ENCODE measurements around the gene GRIK5. TPM values are rescaled to one million over a fixed set of nuclear protein-coding genes. Genes with fewer than 3 reads are reported as not detected.
"Not testable (repeated sequence)": the region's sequence is repeated elsewhere in the genome, so short reads cannot be mapped to it uniquely, and the experiment has no call there.

The GRIK5 gene
- polyA plus RNA-seq, 3 donors, result 19.0 to 33.6 (median 23.2) TPM

DNA sequence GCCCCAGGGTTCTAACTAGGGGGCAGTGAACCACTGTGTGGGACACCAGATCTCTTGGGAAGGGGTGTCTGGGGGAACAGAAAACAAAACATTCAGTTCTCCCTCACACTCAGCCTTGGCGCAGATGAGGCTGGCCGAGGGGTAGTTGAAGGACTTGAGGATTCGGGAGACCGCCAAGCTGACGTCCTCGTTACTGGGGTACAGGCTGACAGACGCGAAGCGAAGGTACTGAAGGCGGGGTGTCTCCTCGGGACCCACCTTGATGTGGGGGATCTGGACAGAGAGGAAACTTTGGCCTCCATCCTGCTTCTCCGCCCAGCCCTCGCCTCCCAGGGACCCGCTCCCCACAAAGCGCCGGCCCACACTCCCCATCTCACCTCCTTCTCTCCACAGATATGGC, 7.6 kb downstream of the GRIK5 start:
- DNase-seq (ENCODE audit: extremely low read depth in 1 of 11, low read depth in 9 of 11, low spot score in 4 of 11), result no peak

DNA sequence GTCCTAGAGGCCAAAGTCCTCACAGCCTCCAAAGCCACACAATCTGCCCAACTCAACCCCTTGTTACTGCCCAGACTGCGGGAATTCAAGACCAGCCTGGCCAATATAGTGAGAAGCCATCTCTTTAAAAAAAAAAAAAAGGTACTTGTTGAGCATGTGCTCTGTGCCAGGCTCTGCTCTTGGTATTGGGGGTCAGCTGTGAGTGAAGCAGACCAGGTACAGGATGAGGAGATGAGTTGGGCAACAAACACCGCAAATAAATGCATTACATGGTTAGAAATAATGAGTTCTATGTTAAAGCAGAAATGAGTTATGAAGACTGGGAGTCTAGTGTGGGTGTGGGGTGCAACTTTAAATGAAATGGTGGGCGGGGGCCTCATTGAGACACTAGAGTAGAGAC, 9.9 kb downstream of the GRIK5 start:
- no peak for DNase-seq (ENCODE audit: extremely low read depth in 1 of 11, low read depth in 9 of 11, low spot score in 4 of 11)

DNA sequence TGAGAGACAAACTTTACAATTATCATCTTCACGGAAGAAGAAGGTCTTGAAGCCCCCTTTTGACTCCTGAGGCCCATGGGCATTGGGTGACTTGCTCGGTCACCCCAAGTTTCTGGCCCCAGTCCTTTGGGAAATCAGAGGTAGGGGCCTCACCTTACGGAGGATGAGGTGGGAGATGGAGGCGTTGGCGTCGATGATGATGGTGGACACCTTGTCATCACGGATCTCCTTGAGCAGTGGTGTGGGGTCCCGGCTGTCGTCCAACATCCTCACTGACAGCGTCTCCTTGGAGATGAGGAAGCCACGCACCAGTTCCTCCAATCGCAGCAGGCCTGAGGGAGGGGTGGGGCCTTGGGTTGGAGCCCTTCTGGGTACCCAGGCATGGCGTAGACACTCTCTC, 10.8 kb downstream of the GRIK5 start:
- DNase-seq (ENCODE audit: extremely low read depth in 1 of 11, low read depth in 9 of 11, low spot score in 4 of 11), result no peak

DNA sequence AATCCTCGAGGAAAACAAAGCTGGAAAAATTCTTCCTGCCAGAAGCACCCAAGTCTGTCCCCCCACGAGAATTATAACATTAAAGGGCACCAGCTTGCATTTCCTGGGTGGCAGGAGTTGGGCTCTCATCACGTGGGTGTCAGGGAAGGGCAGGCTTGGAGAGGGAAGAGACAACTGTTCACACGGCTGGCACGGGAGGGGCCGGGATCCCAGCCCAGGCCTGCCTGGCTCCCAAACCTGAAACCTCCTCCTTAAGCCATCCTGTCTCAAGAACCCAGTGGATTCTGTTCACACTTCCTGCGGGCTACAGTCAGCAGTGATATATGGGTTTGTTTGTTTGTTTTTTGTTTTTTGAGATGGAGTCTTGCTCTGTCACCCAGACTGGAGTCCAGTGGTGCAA, 12.2 kb downstream of the GRIK5 start:
- no peak for DNase-seq (ENCODE audit: extremely low read depth in 1 of 11, low read depth in 9 of 11, low spot score in 4 of 11)

DNA sequence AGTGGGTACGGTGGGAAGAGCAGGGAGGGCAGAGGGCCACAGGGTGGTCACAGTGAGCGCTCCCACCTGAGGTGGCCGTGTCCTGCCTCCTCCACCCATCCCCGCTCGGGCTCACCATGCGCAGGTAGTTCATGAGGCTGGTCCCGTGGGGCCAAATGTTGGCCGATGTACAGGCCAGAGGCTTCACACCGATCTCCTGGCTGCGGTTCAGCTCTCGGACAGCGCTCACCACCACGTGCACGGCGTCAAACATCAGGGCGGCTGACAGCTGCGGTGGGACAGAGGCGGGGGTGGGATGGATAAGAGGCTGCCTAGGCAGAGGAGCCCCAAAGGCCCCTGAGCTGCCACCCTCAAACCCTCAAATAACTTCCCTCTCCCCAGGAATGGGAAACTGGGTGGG, 15.8 kb downstream of the GRIK5 start:
- no peak for DNase-seq (ENCODE audit: extremely low read depth in 1 of 11, low read depth in 9 of 11, low spot score in 4 of 11)

DNA sequence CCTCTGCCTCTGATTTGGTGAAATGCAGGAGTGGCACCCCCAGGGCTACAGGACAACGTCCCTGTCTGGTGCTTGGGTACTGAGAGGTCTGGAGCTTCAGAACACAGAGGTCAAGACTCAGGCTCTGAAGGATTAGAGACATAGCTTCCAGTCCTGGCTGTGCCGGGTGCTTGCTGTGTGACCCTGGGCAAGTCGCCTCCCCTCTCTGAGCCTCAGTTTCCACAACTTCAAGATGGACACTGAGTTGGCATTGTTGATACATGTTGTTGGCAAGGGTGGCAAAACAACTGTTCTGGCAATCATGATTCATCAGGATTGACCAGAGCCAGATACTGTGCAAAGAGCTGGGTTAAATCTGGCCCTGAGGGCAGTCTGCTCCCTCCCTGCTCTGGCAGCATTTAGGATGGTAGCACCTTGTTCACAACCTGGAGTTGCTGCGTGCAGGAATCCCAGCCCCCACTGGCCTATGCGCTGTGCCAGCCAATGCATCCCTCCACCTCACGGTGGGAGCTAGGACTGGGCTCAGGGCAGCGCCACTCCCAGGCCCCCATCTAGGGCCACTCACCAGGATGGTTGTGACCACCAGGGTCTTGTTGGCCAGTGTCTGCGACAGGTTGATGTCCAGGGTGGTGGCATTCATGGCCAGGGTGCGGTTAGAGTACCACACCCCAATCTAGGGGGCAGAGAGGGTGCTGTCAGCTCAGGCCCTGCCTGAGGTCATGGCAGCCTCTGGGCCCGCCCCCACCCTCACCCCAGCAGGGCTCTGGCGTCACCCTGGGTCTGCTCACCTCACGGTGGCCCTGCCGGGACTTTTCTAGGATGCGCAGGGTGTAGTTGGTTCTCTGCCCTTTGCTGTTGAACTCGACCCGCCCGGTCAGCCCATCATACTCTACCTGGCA, 16.7 kb downstream of the GRIK5 start:
- no peak for DNase-seq (ENCODE audit: extremely low read depth in 1 of 11, low read depth in 9 of 11, low spot score in 4 of 11)

DNA sequence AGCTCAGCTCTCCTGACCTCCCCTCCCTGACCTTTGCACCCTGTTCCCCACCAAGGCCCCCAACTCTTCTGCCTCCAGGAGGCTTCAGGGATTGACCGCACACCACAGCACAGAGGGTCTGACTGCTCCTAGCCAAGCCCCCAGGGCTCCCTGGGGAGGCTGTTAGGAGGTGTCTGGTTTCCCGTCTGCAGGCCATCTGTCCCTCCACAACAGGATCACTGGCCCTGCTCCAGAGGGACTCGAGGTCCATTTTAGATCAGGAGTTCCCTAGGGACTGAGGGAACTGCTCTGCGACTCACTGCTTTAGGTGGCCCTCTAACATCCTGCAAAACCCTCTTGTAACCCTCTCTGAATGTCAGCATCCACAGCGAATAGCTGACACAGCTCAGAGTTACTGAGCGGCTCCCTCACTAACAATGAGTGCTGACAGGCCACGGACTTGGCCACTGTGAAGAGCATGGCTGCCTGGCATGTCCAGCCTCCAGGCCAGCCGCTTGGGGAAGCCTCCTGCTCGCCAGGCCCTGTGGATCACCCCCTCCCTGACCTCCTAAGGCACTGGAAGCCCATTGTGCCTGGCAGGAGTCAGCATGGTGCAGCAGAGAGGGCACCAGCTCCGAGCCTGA, 17.7 kb downstream of the GRIK5 start:
- no peak for DNase-seq (ENCODE audit: extremely low read depth in 1 of 11, low read depth in 9 of 11, low spot score in 4 of 11)

DNA sequence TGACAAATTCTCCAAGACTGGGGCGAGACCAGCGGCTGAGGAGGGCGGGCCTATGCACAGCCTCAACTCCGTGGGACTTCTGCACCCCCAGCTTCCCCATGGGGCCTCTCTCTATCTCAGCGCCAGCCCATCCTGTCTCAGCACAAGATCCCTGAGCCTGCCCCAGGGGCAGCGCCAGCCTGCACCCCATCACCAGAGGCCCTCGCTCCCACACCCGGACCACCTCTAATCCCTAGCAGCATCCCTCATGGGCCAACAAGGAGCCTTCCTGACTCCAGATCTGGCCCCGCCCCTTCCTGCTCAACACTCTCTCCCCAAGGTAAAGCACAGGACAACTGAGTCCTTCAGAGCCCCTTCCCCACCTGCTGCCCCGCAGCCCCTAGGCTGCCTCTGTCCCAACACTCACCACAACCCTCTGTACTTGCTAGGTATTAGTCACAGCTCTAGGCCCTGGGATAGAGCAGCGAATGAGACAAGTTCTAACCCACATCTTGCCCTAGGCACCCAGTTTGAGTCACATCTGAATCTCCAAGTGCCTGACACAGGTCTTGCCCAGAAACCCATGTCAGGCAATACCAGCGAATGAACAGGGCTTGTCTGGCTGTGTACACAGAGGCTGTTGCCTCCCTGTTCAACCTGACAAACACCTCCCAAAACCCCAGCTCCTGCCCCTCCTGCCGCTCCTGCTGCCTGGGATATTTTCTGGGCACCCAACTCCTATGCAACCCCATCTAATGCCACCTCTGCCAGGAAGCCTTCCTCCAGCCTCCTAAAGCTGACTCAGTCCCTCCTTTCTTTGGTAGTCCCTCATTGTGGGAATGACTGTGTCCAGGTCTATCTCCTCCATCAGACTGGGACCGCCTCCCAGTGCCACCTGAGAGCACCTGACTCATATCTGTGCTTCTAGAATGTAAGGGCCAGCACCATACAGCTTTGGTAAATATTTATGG, 18.6 kb downstream of the GRIK5 start:
- DNase-seq (ENCODE audit: extremely low read depth in 1 of 11, low read depth in 9 of 11, low spot score in 4 of 11), result no peak

DNA sequence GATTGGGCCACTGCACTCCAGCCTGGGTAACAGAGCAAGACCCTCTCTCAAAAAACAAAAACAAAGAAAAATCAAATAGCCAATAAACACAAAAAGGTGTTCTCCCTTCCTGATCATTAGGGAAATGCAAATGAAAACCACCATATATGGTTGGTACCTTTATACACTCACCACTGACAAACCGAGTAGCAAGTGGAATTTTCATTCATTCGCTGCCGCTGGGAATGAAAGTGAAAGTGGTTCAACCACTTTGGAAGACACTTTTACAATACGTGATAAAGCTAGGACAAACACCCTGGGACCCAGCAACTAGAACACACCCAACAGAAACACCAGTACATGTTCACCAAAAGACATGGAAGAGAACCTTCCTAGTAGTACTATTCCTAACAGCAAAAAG, 21.0 kb downstream of the GRIK5 start:
- DNase-seq (ENCODE audit: extremely low read depth in 1 of 11, low read depth in 9 of 11, low spot score in 4 of 11), result no peak

DNA sequence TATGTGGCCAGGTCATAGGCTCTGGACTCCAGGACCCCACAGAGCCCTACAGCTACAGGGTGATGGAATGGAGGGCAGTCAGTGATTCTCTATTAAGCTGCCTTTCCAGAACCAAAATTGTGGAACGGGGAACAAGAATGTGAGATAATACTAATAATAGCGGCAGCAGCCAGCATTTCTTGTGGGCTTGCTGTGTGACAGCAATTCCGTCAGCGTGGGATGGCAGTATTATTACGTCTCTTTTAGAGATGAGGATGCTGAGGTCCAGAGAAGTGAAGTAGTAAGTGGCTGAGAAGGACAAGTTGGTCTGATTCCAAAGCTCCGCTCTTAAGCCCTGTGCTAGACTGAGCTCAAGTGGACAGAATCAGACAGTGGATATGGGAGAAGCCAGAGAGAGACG, 24.4 kb downstream of the GRIK5 start:
- DNase-seq (ENCODE audit: extremely low read depth in 1 of 11, low read depth in 9 of 11, low spot score in 4 of 11), result no peak

DNA sequence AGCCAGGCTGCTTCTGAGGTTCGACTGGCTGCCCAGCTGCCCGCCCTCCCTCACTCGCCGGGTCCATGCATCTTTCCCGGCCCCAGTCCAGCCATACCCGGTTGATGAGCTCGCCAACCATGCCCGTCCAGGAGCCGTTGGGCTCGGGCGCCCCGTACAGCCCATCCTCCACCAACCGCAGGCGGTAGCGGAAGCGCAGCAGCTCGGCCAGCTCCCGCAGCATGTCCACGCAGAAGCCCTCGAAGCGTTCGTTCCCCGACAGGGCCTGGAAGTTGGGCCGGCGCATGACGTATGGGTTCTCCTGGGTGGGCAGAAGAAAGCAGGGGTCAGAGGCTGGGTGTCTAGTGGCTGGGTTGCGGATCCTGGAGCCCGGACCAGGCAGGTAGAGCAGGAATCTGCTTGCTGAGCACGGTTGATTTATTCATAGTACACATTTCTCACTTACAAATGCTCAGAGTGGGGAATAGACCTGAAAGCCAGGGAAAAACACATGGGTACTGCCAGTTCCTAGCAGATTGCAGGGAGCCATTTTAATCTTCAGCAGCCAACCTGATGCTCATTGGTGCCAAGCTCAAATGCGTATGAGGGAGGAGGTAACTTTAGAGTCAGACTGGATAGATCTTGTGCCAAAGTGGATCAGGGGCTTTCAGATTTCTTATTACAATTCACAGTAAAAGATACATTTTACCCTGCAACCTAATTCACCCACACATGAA, 27.4 kb downstream of the GRIK5 start:
- no peak for DNase-seq (ENCODE audit: extremely low read depth in 1 of 11, low read depth in 9 of 11, low spot score in 4 of 11)

DNA sequence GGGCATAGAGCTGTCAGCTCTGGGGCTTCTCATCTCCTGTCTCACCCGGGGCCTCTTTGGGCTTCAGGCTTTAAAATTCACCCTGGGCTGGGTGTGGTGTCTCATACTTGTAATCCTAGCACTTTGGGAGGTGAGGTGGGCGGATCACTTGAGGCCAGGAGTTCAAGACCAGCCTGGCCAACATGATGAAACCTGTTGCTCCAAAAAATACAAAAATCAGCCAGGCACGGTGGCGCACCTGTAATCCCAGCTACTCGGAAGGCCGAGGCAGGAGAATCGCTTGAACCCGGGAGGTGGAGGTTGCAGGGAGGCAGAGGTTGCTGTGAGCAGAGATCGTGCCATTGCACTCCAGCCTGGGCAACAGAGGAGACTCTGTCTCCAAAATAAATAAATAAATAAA, 29.5 kb downstream of the GRIK5 start:
- DNase-seq (ENCODE audit: extremely low read depth in 1 of 11, low read depth in 9 of 11, low spot score in 4 of 11), result not testable (repeated sequence)

DNA sequence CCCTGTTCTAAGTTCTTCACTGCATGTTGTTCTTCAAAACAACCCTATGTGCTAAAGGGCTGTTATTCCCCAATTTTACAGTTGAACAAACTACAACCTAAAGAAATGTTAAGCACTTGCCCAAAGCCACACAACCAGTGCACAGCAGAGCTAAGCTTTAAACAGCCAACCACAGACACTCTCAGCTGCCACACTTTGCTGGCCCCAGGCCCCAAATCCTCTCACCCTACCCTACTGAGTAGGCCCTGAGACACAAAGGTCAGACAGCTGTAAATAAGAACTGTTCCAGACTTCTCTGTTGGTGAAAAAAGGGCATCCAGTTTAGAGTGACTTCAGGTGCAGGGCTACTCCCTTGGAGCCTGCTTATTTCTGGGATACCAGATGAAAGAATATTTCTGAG, 30.0 kb downstream of the GRIK5 start:
- no peak for DNase-seq (ENCODE audit: extremely low read depth in 1 of 11, low read depth in 9 of 11, low spot score in 4 of 11)

DNA sequence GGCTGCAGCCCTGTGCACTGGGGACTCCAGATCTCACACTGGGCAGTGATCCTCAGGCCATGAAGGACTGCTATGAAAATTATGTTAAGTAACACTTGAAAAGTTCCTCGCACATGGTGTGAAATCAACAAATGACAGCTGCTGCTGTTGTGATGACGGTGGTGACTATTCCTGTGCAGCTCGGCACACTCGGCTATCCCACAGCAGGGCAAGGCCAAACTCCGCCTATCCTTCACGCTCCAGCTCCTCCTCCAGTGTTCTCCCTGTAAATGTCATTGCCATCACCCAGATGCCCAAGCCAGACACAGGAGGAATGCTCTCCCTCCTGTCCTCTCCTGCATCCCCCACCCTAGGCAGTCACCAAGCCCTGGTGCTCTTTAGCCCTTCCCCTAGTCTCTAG, 31.3 kb downstream of the GRIK5 start:
- DNase-seq (ENCODE audit: extremely low read depth in 1 of 11, low read depth in 9 of 11, low spot score in 4 of 11), result no peak

DNA sequence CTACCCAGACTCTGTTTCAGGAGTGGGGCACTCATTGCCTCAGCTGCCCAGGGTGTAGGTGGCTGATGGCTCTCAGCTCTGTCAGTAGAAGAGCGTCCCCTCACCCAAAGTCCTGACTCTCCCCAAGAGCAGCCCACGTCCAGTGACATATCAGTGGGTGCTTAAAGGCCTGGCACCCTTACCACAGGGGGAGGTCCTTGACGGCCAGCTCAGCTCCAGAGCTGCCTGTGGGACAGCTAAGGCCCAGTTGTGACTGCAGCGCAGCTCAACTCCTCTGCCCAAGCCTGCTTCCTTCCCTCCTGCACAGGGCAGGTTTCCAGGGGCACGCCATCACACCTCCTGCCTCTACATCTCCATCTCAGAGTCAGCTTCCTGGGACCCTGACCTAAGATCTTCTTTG, 32.4 kb downstream of the GRIK5 start:
- no peak for DNase-seq (ENCODE audit: extremely low read depth in 1 of 11, low read depth in 9 of 11, low spot score in 4 of 11)

DNA sequence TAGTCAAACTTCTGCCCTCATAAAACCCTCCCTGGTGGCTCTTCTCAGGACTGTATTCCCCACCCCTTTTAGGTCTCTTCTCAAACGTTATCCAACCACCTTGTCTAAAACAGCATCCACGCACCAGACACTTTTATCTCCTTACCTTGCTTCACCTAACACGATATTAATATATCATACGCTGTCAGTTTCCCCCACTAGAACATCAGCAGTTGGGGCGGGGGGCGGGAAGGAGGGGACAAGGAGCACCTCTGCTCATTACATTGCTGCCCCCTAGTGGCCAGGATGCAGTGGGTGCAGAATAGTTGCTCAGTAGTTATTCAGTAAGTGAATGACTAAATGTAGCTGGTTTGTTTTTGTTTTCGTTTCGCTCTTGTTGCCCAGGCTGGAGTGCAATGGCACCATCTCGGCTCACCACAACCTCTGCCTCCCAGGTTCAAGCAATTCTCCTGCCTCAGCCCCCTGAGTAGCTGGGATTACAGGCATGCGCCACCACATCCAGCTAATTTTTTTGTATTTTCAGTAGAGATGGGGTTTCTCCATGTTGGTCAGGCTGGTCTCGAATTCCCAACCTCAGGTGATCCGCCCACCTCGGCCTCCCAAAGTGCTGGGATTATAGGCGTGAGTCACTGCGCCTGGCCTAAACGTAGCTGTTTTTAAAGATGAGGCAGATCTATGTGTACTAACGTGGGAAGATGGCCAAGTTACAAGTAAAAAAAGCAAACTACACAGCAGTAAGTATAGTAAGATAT, 35.2 kb downstream of the GRIK5 start:
- peak in 9 of 11 donors; percentile 13 to 47 (median 39) for DNase-seq (ENCODE audit: extremely low read depth in 1 of 11, low read depth in 9 of 11, low spot score in 4 of 11)

DNA sequence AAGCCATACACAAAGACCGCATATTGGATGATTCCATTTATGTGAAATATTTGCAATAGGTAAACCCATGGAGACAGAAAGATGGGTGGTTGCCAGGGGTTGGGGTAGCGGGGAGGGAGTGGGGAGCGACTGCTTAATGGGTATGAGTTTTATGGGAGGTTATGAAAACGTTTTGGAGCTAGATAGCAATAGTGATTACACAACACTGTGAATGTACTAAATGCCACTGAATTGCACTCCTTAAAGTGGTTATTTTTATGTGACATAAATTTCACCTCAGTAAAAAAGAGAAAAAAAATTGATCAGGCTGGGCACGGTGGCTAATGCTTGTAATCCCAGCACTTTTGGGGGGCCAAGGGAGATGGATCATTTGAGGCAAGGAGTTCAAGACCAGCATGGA, 36.6 kb downstream of the GRIK5 start:
- DNase-seq (ENCODE audit: extremely low read depth in 1 of 11, low read depth in 9 of 11, low spot score in 4 of 11), result no peak

DNA sequence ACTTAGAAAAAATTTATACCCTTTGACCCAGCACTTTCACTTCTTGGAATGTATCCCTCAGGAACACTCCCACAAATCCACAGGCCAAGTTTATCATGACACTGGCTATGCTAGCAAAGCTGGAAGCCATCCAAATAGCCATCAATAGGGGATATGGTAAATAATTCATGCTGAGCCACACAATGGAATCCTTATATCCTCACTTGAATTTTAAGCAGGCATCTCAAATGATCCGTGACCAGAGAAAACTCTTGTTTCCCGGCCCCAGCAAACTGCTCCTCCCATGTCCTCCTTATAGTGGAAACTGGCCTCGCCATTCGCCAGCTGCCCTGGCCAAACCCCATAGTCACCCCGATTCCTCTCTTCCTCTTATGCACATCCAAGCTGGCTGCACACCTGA, 37.6 kb downstream of the GRIK5 start:
- peak in 9 of 11 donors; percentile 10 to 62 (median 17) for DNase-seq (ENCODE audit: extremely low read depth in 1 of 11, low read depth in 9 of 11, low spot score in 4 of 11)
